ENCODE measurements around the gene SHC3.

SHC3 gene

GRCh38 chr9:89207026-89207425, 28.4 kb upstream of the SHC3 start:
- Histone ChIP-seq H3K27me3 (ENCODE audit: insufficient read depth, low read length) (no peaks in the 10 kb centered on the region), H3K4me3 (ENCODE audit: low read length) (no peak overlapping the region), H3K4me1 (ENCODE audit: insufficient read depth, low read length) (peaks cover 5% of the 10 kb centered on the region), H2AFZ (ENCODE audit: low read depth, low read length) (no peak overlapping the region), H3K36me3 (ENCODE audit: insufficient read depth, low read length) (no peaks in the 10 kb centered on the region), H3K9me3 (ENCODE audit: low read length) (peaks cover 2% of the 10 kb centered on the region)

- peaks cover 5% of the 10 kb centered on the region for H3K4me1 ChIP-seq (ENCODE audit: insufficient read depth, low read length)
- H2AFZ ChIP-seq (ENCODE audit: low read depth, low read length) = no peak overlapping the region
- H3K4me3 ChIP-seq (ENCODE audit: low read length) = no peak overlapping the region
- H3K36me3 ChIP-seq (ENCODE audit: insufficient read depth, low read length) = no peaks in the 10 kb centered on the region
- peaks cover 2% of the 10 kb centered on the region for H3K9me3 ChIP-seq (ENCODE audit: low read length)
- H3K27me3 ChIP-seq (ENCODE audit: insufficient read depth, low read length) = no peaks in the 10 kb centered on the region
These were observed 26.2 kb upstream of the SHC3 start for GRCh38 chr9:89204801-89205200.

GRCh38 chr9:89195131-89195797, 16.6 kb upstream of the SHC3 start:
- Histone ChIP-seq H3K4me3 (ENCODE audit: low read length) (no peak overlapping the region), H2AFZ (ENCODE audit: low read depth, low read length) (no peak overlapping the region), H3K4me1 (ENCODE audit: insufficient read depth, low read length) (no peaks in the 10 kb centered on the region), H3K27me3 (ENCODE audit: insufficient read depth, low read length) (no peaks in the 10 kb centered on the region), H3K9me3 (ENCODE audit: low read length) (no peaks in the 10 kb centered on the region), H3K36me3 (ENCODE audit: insufficient read depth, low read length) (no peaks in the 10 kb centered on the region)

GRCh38 chr9:89194421-89195130, 16.0 kb upstream of the SHC3 start:
- H3K4me3 ChIP-seq (ENCODE audit: low read length) = no peak overlapping the region
- no peaks in the 10 kb centered on the region for H3K36me3 ChIP-seq (ENCODE audit: insufficient read depth, low read length)
- no peaks in the 10 kb centered on the region for H3K4me1 ChIP-seq (ENCODE audit: insufficient read depth, low read length)
- H3K27me3 ChIP-seq (ENCODE audit: insufficient read depth, low read length) = no peaks in the 10 kb centered on the region
- H2AFZ ChIP-seq (ENCODE audit: low read depth, low read length) = no peak overlapping the region
- H3K9me3 ChIP-seq (ENCODE audit: low read length) = no peaks in the 10 kb centered on the region

GRCh38 chr9:89191004-89191403, 12.4 kb upstream of the SHC3 start:
- H3K4me3 ChIP-seq (ENCODE audit: low read length) = no peak overlapping the region
- peaks cover 4% of the 10 kb centered on the region for H3K4me1 ChIP-seq (ENCODE audit: insufficient read depth, low read length)
- H3K9me3 ChIP-seq (ENCODE audit: low read length) = no peaks in the 10 kb centered on the region

GRCh38 chr9:89189215-89189614, 10.6 kb upstream of the SHC3 start:
- Histone ChIP-seq H2AFZ (ENCODE audit: low read depth, low read length) (no peak overlapping the region), H3K27me3 (ENCODE audit: insufficient read depth, low read length) (no peaks in the 10 kb centered on the region), H3K36me3 (ENCODE audit: insufficient read depth, low read length) (no peaks in the 10 kb centered on the region), H3K4me3 (ENCODE audit: low read length) (no peak overlapping the region), H3K9me3 (ENCODE audit: low read length) (no peaks in the 10 kb centered on the region), H3K4me1 (ENCODE audit: insufficient read depth, low read length) (peaks cover 4% of the 10 kb centered on the region)

More at GRCh38 chr9:89191004-89191403, 12.4 kb upstream of the SHC3 start:
- Histone ChIP-seq H3K27me3 (ENCODE audit: insufficient read depth, low read length) (no peaks in the 10 kb centered on the region), H2AFZ (ENCODE audit: low read depth, low read length) (no peak overlapping the region), H3K36me3 (ENCODE audit: insufficient read depth, low read length) (no peaks in the 10 kb centered on the region)

- Histone ChIP-seq H3K9me3 (ENCODE audit: low read length) (no peaks in the 10 kb centered on the region), H3K4me1 (ENCODE audit: insufficient read depth, low read length) (peaks cover 4% of the 10 kb centered on the region), H3K27me3 (ENCODE audit: insufficient read depth, low read length) (no peaks in the 10 kb centered on the region), H3K4me3 (ENCODE audit: low read length) (no peak overlapping the region), H3K36me3 (ENCODE audit: insufficient read depth, low read length) (no peaks in the 10 kb centered on the region), H2AFZ (ENCODE audit: low read depth, low read length) (no peak overlapping the region)
These were observed 9.3 kb upstream of the SHC3 start for GRCh38 chr9:89187950-89188349.

- Histone ChIP-seq H3K4me3 (ENCODE audit: low read length) (no peak overlapping the region), H2AFZ (ENCODE audit: low read depth, low read length) (no peak overlapping the region), H3K36me3 (ENCODE audit: insufficient read depth, low read length) (no peaks in the 10 kb centered on the region), H3K9me3 (ENCODE audit: low read length) (no peaks in the 10 kb centered on the region), H3K4me1 (ENCODE audit: insufficient read depth, low read length) (peaks cover 4% of the 10 kb centered on the region), H3K27me3 (ENCODE audit: insufficient read depth, low read length) (no peaks in the 10 kb centered on the region)
These were observed 8.9 kb upstream of the SHC3 start for GRCh38 chr9:89187541-89187940.

- H3K4me3 ChIP-seq (ENCODE audit: low read length) = no peak overlapping the region
- no peaks in the 10 kb centered on the region for H3K27me3 ChIP-seq (ENCODE audit: insufficient read depth, low read length)
- no peaks in the 10 kb centered on the region for H3K36me3 ChIP-seq (ENCODE audit: insufficient read depth, low read length)
- H2AFZ ChIP-seq (ENCODE audit: low read depth, low read length) = no peak overlapping the region
- H3K4me1 ChIP-seq (ENCODE audit: insufficient read depth, low read length) = peaks cover 4% of the 10 kb centered on the region
- H3K9me3 ChIP-seq (ENCODE audit: low read length) = no peaks in the 10 kb centered on the region
These were observed 8.3 kb upstream of the SHC3 start for GRCh38 chr9:89186960-89187359.

- H2AFZ ChIP-seq (ENCODE audit: low read depth, low read length) = no peak overlapping the region
- H3K4me1 ChIP-seq (ENCODE audit: insufficient read depth, low read length) = peaks cover 12% of the 10 kb centered on the region
- no peaks in the 10 kb centered on the region for H3K27me3 ChIP-seq (ENCODE audit: insufficient read depth, low read length)
- no peaks in the 10 kb centered on the region for H3K36me3 ChIP-seq (ENCODE audit: insufficient read depth, low read length)
- no peak overlapping the region for H3K4me3 ChIP-seq (ENCODE audit: low read length)
- no peaks in the 10 kb centered on the region for H3K9me3 ChIP-seq (ENCODE audit: low read length)
These were observed 7.4 kb upstream of the SHC3 start for GRCh38 chr9:89185980-89186379.

GRCh38 chr9:89183146-89183545, 4.5 kb upstream of the SHC3 start:
- peaks cover 35% of the 10 kb centered on the region for H3K4me1 ChIP-seq (ENCODE audit: insufficient read depth, low read length)
- no peaks in the 10 kb centered on the region for H3K27me3 ChIP-seq (ENCODE audit: insufficient read depth, low read length)
- no peaks in the 10 kb centered on the region for H3K9me3 ChIP-seq (ENCODE audit: low read length)

GRCh38 chr9:89182369-89182768, 3.8 kb upstream of the SHC3 start:
- H3K4me1 ChIP-seq (ENCODE audit: insufficient read depth, low read length) = peaks cover 38% of the 10 kb centered on the region
- no peak overlapping the region for H2AFZ ChIP-seq (ENCODE audit: low read depth, low read length)
- no peaks in the 10 kb centered on the region for H3K36me3 ChIP-seq (ENCODE audit: insufficient read depth, low read length)
- no peak overlapping the region for H3K4me3 ChIP-seq (ENCODE audit: low read length)
- H3K9me3 ChIP-seq (ENCODE audit: low read length) = no peaks in the 10 kb centered on the region
- no peaks in the 10 kb centered on the region for H3K27me3 ChIP-seq (ENCODE audit: insufficient read depth, low read length)

More at GRCh38 chr9:89183146-89183545, 4.5 kb upstream of the SHC3 start:
- Histone ChIP-seq H2AFZ (ENCODE audit: low read depth, low read length) (no peak overlapping the region), H3K36me3 (ENCODE audit: insufficient read depth, low read length) (no peaks in the 10 kb centered on the region), H3K4me3 (ENCODE audit: low read length) (no peak overlapping the region)

- no peaks in the 10 kb centered on the region for H3K27me3 ChIP-seq (ENCODE audit: insufficient read depth, low read length)
These were observed 1.5 kb upstream of the SHC3 start for GRCh38 chr9:89179895-89180734.

More at GRCh38 chr9:89179895-89180734, 1.5 kb upstream of the SHC3 start:
- peaks cover 54% of the 10 kb centered on the region for H3K4me1 ChIP-seq (ENCODE audit: insufficient read depth, low read length)
- no peaks in the 10 kb centered on the region for H3K36me3 ChIP-seq (ENCODE audit: insufficient read depth, low read length)
- H2AFZ ChIP-seq (ENCODE audit: low read depth, low read length) = no peak overlapping the region
- H3K4me3 ChIP-seq (ENCODE audit: low read length) = peak overlapping the region; percentile 77
- no peaks in the 10 kb centered on the region for H3K9me3 ChIP-seq (ENCODE audit: low read length)

Data from neuron (in vitro differentiated cells).